NB4 (cell line): ENCODE results near the gene KCNMB3.

Experiments
- MYC ChIP-seq: IDR thresholded peaks from 2 replicates; pipeline ENCODE4 v1.6.1; 2011; ENCODE audit warnings: low read depth, low read length
- POLR2A ChIP-seq: IDR thresholded peaks from 2 replicates; pipeline ENCODE4 v1.6.1; 2011; ENCODE audit warnings: mild to moderate bottlenecking; ENCODE audit not compliant: insufficient read length; ENCODE audit errors: extremely low read depth
- TF ChIP-seq, protein P1 (sequence below): IDR thresholded peaks from one replicate; pipeline ENCODE4 v1.5.1; 2012; ENCODE audit warnings: low read depth, low read length
- TF ChIP-seq, protein P2 (sequence below): IDR thresholded peaks from 2 replicates; pipeline ENCODE4 v1.6.1; 2011; ENCODE audit warnings: low read depth, low read length

DNA sequence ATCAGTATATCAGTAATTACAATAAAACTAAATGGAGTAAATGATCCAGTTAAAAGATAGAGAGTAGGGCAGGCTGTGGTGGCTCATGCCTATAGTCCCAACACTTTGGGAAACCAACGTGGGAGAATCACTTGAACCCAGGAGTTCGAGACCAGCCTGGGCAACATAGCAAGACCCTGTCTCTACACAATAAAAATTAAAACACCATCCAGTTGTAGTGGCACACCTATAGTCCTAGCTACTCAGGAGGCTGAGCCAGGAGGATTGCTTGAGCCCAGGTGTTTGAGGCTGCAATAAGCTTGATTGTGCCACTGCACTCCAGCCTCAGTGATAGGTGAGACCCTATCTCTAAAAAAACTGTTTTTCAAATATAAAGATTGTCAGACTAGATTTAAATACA is 5.9 kb upstream of the KCNMB3 start:
- TF ChIP-seq, protein P1, sequence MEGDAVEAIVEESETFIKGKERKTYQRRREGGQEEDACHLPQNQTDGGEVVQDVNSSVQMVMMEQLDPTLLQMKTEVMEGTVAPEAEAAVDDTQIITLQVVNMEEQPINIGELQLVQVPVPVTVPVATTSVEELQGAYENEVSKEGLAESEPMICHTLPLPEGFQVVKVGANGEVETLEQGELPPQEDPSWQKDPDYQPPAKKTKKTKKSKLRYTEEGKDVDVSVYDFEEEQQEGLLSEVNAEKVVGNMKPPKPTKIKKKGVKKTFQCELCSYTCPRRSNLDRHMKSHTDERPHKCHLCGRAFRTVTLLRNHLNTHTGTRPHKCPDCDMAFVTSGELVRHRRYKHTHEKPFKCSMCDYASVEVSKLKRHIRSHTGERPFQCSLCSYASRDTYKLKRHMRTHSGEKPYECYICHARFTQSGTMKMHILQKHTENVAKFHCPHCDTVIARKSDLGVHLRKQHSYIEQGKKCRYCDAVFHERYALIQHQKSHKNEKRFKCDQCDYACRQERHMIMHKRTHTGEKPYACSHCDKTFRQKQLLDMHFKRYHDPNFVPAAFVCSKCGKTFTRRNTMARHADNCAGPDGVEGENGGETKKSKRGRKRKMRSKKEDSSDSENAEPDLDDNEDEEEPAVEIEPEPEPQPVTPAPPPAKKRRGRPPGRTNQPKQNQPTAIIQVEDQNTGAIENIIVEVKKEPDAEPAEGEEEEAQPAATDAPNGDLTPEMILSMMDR: no peak
- TF ChIP-seq POLR2A (no peak), MYC (no peak)
- TF ChIP-seq, protein P2, sequence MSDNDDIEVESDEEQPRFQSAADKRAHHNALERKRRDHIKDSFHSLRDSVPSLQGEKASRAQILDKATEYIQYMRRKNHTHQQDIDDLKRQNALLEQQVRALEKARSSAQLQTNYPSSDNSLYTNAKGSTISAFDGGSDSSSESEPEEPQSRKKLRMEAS: no peak
